Endothelial cell of umbilical vein (primary cell): ENCODE results near the gene CABP2. TPM values are rescaled to one million over a fixed set of nuclear protein-coding genes. Genes with fewer than 3 reads are reported as not detected.

ENCODE experiments used
- BruUV-seq: library from RNA; stranded (reverse); fragments of 400-500 nt; replicated peaks from 2 replicates; lab custom pipeline; 2021; lab: Mats Ljungman, UMichigan
- CTCF ChIA-PET: fragments of 300-600, 350-600 bp; sonication (Branson Sonifier 250); formaldehyde crosslinking; loops from one replicate; lab custom pipeline; 2021; ENCODE audit warnings: antibody characterized with exemption, inconsistent platforms; lab: Charles Lee
- POLR2A ChIA-PET: fragments of 300-600, 350-600 bp; sonication (Branson Sonifier 250); formaldehyde crosslinking; loops from one replicate; lab custom pipeline; 2021; ENCODE audit warnings: antibody characterized with exemption, inconsistent platforms; lab: Charles Lee
- DNase-seq: peaks from one replicate; pipeline ENCODE4 v3.0.0-alpha.2; 2011; ENCODE audit warnings: low read depth, low spot score
- FAIRE-seq: peaks from 2 replicates; lab custom pipeline; 2011; peaks lifted over from hg19 to GRCh38; lab: Jason Lieb, UNC
- H2AFZ ChIP-seq: 2 replicates; pipeline ENCODE4 v1.6.0; 2012; ENCODE audit warnings: low read depth, low read length, control low read depth, inconsistent platforms
- H3K27ac ChIP-seq: 2 replicates; pipeline ENCODE4 v1.5.1; 2011; ENCODE audit warnings: low read depth, mild to moderate bottlenecking, control low read depth, low read length, moderate library complexity; ENCODE audit not compliant: insufficient read depth
- H3K27me3 ChIP-seq, 2 experiments: 2 replicates each; pipeline versions ENCODE4 v1.6.0 to v1.6.1; 2011; ENCODE audit warnings: low read length in 2 of 2, mixed read lengths in 1 of 2; ENCODE audit not compliant: control insufficient read depth in 2 of 2, insufficient read depth in 2 of 2
- H3K36me3 ChIP-seq, 2 experiments: 2 replicates in 1 of 2; 3 replicates in 1 of 2; pipeline ENCODE4 v1.5.1; 2011; ENCODE audit warnings: low read length in 2 of 2, mild to moderate bottlenecking in 1 of 2, moderate library complexity in 1 of 2; ENCODE audit not compliant: control insufficient read depth in 2 of 2, insufficient read depth in 2 of 2; ENCODE audit errors: extremely low read depth in 1 of 2
- H3K4me1 ChIP-seq: 3 replicates; pipeline ENCODE4 v1.5.1; 2011; ENCODE audit warnings: mild to moderate bottlenecking, low read length; ENCODE audit not compliant: control insufficient read depth, insufficient read depth; ENCODE audit errors: extremely low read depth
- H3K4me2 ChIP-seq: 2 replicates; pipeline ENCODE4 v1.6.1; 2011; ENCODE audit warnings: low read length, control low read depth, mixed read lengths; ENCODE audit not compliant: insufficient read depth
- H3K4me3 ChIP-seq, 3 experiments: fragments of 200-600 bp in 1 of 3; sonication (generic), shearing (Covaris generic) in 1 of 3; replicated peaks in 1 of 3; 2 replicates each; pipeline ENCODE4 v1.5.1; 2011 to 2016; ENCODE audit warnings: control low read depth in 3 of 3, low read length in 3 of 3, mild to moderate bottlenecking in 2 of 3, inconsistent platforms in 1 of 3, low read depth in 1 of 3, moderate library complexity in 1 of 3; ENCODE audit not compliant: insufficient read depth in 1 of 3
- H3K79me2 ChIP-seq: 2 replicates; pipeline ENCODE4 v1.6.0; 2012; ENCODE audit warnings: low read length, inconsistent platforms; ENCODE audit not compliant: control insufficient read depth, insufficient read depth
- H3K9ac ChIP-seq: replicated peaks from 2 replicates; pipeline ENCODE3; 2011; ENCODE audit warnings: low read length, control low read depth; ENCODE audit not compliant: insufficient read depth; ENCODE audit errors: extremely low read depth
- H3K9me1 ChIP-seq: replicated peaks from 3 replicates; pipeline ENCODE4 v1.6.0; 2011; ENCODE audit warnings: mild to moderate bottlenecking, low read length; ENCODE audit not compliant: control insufficient read depth, insufficient read depth; ENCODE audit errors: extremely low read depth
- H3K9me3 ChIP-seq: replicated peaks from 2 replicates; pipeline ENCODE4 v1.5.1; 2012; ENCODE audit warnings: low read length, inconsistent platforms; ENCODE audit not compliant: control insufficient read depth, insufficient read depth
- H4K20me1 ChIP-seq: replicated peaks from 2 replicates; pipeline ENCODE3; 2011; ENCODE audit warnings: mild to moderate bottlenecking, low read length; ENCODE audit not compliant: control insufficient read depth, insufficient read depth; ENCODE audit errors: extremely low read depth
- EZH2 ChIP-seq: IDR thresholded peaks from 2 replicates; pipeline ENCODE4 v1.6.1; 2012; ENCODE audit warnings: borderline replicate concordance, low read depth, mild to moderate bottlenecking, moderate library complexity, low read length, inconsistent platforms; ENCODE audit not compliant: severe bottlenecking
- FOS ChIP-seq: IDR thresholded peaks from 2 replicates; pipeline ENCODE4 v1.6.1; 2011; ENCODE audit warnings: mild to moderate bottlenecking, low read length, moderate library complexity, borderline replicate concordance; ENCODE audit not compliant: insufficient read depth
- GATA2 ChIP-seq: IDR thresholded peaks from 2 replicates; pipeline ENCODE4 v1.7.0; 2011; ENCODE audit warnings: low read depth, mild to moderate bottlenecking, moderate library complexity, mixed read lengths, low read length; ENCODE audit not compliant: insufficient read length, insufficient read depth
- JUN ChIP-seq: IDR thresholded peaks from 2 replicates; pipeline ENCODE4 v1.6.1; 2011; ENCODE audit warnings: borderline replicate concordance, low read depth; ENCODE audit not compliant: insufficient read length, insufficient read depth
- MYC ChIP-seq: IDR thresholded peaks from one replicate; pipeline ENCODE4 v1.6.1; 2011; ENCODE audit warnings: mild to moderate bottlenecking, low read depth, low read length
- POLR2A ChIP-seq: IDR thresholded peaks from 2 replicates; pipeline ENCODE4 v1.6.1; 2012; ENCODE audit warnings: low read depth, mild to moderate bottlenecking, control low read depth, low read length
- POLR2AphosphoS5 ChIP-seq: IDR thresholded peaks from 2 replicates; pipeline ENCODE4 v1.6.1; 2012; ENCODE audit warnings: low read depth, mild to moderate bottlenecking, control low read depth, low read length, moderate library complexity; ENCODE audit not compliant: insufficient read depth
- dilution Hi-C: fragments of 300-500 bp; cut with MboI; formaldehyde crosslinking; loops from one replicate; pipeline ENCODE4 v1.15.0; 2019; ENCODE audit warnings: low sequenced_read_pairs; ENCODE audit not compliant: extremely low pct_ligation_motif_present
- intact Hi-C: fragments of 100-400 bp; cut with micrococcal nuclease; formaldehyde crosslinking; loops from one replicate; pipeline ENCODE4 v1.10.0; 2022
- polyA plus RNA-seq, 4 experiments: library from polyadenylated mRNA; depleted of rRNA in 3 of 4; stranded (reverse) in 3 of 4; unstranded in 1 of 4; fragments of >200 nt; gene quantifications; 2 replicates each; pipeline versions ENCODE4 v1.2.1 to v1.2.3, GENCODE V29; 2011 to 2012; ENCODE audit warnings: missing spikeins in 1 of 4
- total RNA-seq: library from RNA; stranded (reverse); gene quantifications from 2 replicates; pipeline ENCODE4 v1.2.3, GENCODE V29; 2021
- TF ChIP-seq, protein P1 (sequence below): IDR thresholded peaks from 2 replicates; pipeline ENCODE4 v1.6.1; 2011; ENCODE audit not compliant: insufficient read depth, insufficient read length
- TF ChIP-seq, protein P2 (sequence below), 2 donors: IDR thresholded peaks; 1 replicate in 1 of 2; 2 replicates in 1 of 2; pipeline ENCODE4 v1.5.1; 2011; ENCODE audit warnings: low read length in 2 of 2, mild to moderate bottlenecking in 2 of 2, moderate library complexity in 2 of 2, control low read depth in 1 of 2, inconsistent platforms in 1 of 2, low read depth in 1 of 2; ENCODE audit not compliant: insufficient read depth in 1 of 2; ENCODE audit errors: extremely low read depth in 1 of 2

The CABP2 gene
- total and polyA plus RNA-seq, 2 donors (not counting 3 experiments of a cell fraction or from before 2014, with no cell fraction given) = not detected

DNA sequence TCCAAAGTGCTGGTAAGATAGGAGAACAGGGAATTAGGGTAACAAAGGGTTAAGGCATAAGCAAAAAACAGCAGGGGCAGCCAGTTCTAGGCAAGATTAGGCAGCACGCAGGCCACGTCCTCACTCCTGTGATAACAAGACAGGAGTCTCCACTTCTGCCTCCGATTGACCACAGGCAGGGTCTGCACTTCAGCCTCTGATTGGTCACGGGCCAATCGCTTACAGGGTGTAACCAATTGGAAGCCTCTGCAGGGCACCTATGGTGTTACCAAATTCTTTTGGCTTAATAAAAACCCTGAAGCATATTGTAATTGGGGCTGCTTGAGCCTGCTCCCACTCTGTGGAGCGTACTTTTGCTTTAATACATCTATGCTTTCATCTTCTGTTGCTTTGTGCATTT is 48.2 kb upstream of the CABP2 start:
- Histone ChIP-seq H3K27me3 (no peaks in the 10 kb centered on the region), H3K9me3 (no peaks in the 10 kb centered on the region), H3K27ac (no peak overlapping the region), H3K4me2 (no peak overlapping the region), H3K79me2 (no peaks in the 10 kb centered on the region), H2AFZ (no peak overlapping the region), H3K4me1 (peaks cover 24% of the 10 kb centered on the region), H3K9ac (no peak overlapping the region), H3K36me3 (no peaks in the 10 kb centered on the region), H3K4me3 (no peak overlapping the region), H4K20me1 (no peaks in the 10 kb centered on the region), H3K9me1 (no peaks in the 10 kb centered on the region)
- dilution Hi-C loops = no loop called here
- DNase-seq (no peak), FAIRE-seq (no peak)
- TF ChIP-seq POLR2A = no peak
- no peak for TF ChIP-seq JUN
- TF ChIP-seq EZH2 = no peak
- no peak for TF ChIP-seq FOS
- TF ChIP-seq GATA2 = no peak
- no peak for TF ChIP-seq MYC
- no peak for TF ChIP-seq POLR2AphosphoS5
- TF ChIP-seq, protein P1, sequence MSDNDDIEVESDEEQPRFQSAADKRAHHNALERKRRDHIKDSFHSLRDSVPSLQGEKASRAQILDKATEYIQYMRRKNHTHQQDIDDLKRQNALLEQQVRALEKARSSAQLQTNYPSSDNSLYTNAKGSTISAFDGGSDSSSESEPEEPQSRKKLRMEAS = no peak
- TF ChIP-seq, protein P2, sequence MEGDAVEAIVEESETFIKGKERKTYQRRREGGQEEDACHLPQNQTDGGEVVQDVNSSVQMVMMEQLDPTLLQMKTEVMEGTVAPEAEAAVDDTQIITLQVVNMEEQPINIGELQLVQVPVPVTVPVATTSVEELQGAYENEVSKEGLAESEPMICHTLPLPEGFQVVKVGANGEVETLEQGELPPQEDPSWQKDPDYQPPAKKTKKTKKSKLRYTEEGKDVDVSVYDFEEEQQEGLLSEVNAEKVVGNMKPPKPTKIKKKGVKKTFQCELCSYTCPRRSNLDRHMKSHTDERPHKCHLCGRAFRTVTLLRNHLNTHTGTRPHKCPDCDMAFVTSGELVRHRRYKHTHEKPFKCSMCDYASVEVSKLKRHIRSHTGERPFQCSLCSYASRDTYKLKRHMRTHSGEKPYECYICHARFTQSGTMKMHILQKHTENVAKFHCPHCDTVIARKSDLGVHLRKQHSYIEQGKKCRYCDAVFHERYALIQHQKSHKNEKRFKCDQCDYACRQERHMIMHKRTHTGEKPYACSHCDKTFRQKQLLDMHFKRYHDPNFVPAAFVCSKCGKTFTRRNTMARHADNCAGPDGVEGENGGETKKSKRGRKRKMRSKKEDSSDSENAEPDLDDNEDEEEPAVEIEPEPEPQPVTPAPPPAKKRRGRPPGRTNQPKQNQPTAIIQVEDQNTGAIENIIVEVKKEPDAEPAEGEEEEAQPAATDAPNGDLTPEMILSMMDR (IDR thresholded peaks at IDR 0.05; ENCODE audit: extremely low read depth in 1 of 2, insufficient read depth in 1 of 2, low read depth in 1 of 2, low read length in 2 of 2) = no peak
- intact Hi-C loops = no loop called here
- CTCF ChIA-PET = interaction anchor here (1.5 to 3.5 kb wide), 2 partner anchors 8 to 42 kb away, joined by 4 to 15 read pairs; no protein-coding TSS in a partner anchor
- POLR2A ChIA-PET = no interaction called here
- no TSS peak for BruUV-seq
